Metanephros (tissue), 1 donor: ENCODE data around the gene CAPNS1. TPM values are rescaled to one million over a fixed set of nuclear protein-coding genes. Genes with fewer than 3 reads are reported as not detected.

Experiments
- total RNA-seq: library from RNA; depleted of rRNA; stranded (reverse); fragments of >200 nt; gene quantifications from one replicate; pipeline ENCODE4 v1.2.3, GENCODE V29; 2014

Gene CAPNS1
- 217 TPM for total RNA-seq

GRCh38 chr19:36139473-36140303 lies at the start of gene CAPNS1:
CAPNS1 (plus strand) TSS chr19:36140066; CDS start chr19:36141012, 946 bp downstream.

GRCh38 chr19:36110487-36111199 lies 29.2 kb upstream of the CAPNS1 start, which contains the start of gene OVOL3:
OVOL3 (plus strand) TSS chr19:36111143; CDS start chr19:36111203, 60 bp downstream.

GRCh38 chr19:36114721-36115452 lies 25.0 kb upstream of the CAPNS1 start, which contains the start of gene POLR2I:
POLR2I (minus strand) TSS chr19:36114875; CDS start chr19:36114856, 19 bp downstream.

GRCh38 chr19:36115453-36116343 lies 24.2 kb upstream of the CAPNS1 start, which contains the start of gene TBCB:
TBCB (plus strand) TSS chr19:36115468; CDS start chr19:36115561, 93 bp downstream.

GRCh38 chr19:36152352-36153091 lies 12.7 kb downstream of the CAPNS1 start, which contains the start of gene COX7A1:
COX7A1 (minus strand) TSS chr19:36152447; CDS start chr19:36152407, 40 bp downstream.

Other genes starting within 250 kb of the CAPNS1 start
- 12.7 TPM for gene NFKBID, start 239.5 kb upstream of the CAPNS1 start, total RNA-seq
- gene HCST, start 237.5 kb upstream of the CAPNS1 start, total RNA-seq, result 6.9 TPM
- 24.3 TPM for gene TYROBP, start 231.8 kb upstream of the CAPNS1 start, total RNA-seq
- gene LRFN3, start 203.7 kb upstream of the CAPNS1 start, total RNA-seq, result 9.9 TPM
- gene SDHAF1, start 144.9 kb upstream of the CAPNS1 start, total RNA-seq, result 15.9 TPM
- 7.4 TPM for gene SYNE4, start 131.3 kb upstream of the CAPNS1 start, total RNA-seq
- gene ALKBH6, start 125.9 kb upstream of the CAPNS1 start, total RNA-seq, result 10.3 TPM
- gene CLIP3, start 107.2 kb upstream of the CAPNS1 start, total RNA-seq, result 25.7 TPM
- 6.7 TPM for gene THAP8, start 85.8 kb upstream of the CAPNS1 start, total RNA-seq
- 3.2 TPM for gene WDR62, start 85.2 kb upstream of the CAPNS1 start, total RNA-seq
- not detected for gene OVOL3, start 28.9 kb upstream of the CAPNS1 start, total RNA-seq
- 56.9 TPM for gene POLR2I, start 25.2 kb upstream of the CAPNS1 start, total RNA-seq
- 89.8 TPM for gene TBCB, start 24.6 kb upstream of the CAPNS1 start, total RNA-seq
- 36.9 TPM for gene COX7A1, start 12.4 kb downstream of the CAPNS1 start, total RNA-seq
- gene ZNF565, start 74.6 kb downstream of the CAPNS1 start, total RNA-seq, result 6.7 TPM
- 87.3 TPM for gene ZNF146, start 75.0 kb downstream of the CAPNS1 start, total RNA-seq
- gene ZFP14, start 239.1 kb downstream of the CAPNS1 start, total RNA-seq, result 14.7 TPM